Esophagus squamous epithelium (tissue), 5 donors: Measurements from ENCODE around the gene RSPO3. TPM values are rescaled to one million over a fixed set of nuclear protein-coding genes. Genes with fewer than 3 reads are reported as not detected.

Experiments used
- DNase-seq: peaks from one replicate; lab custom pipeline; 2025; lab: John Stamatoyannopoulos, UW
- H3K27ac ChIP-seq, 4 donors: fragments of 200-600 bp; sonication (generic); one replicate each; pipeline ENCODE4 v1.5.1; 2016 to 2019; ENCODE audit warnings: mild to moderate bottlenecking in 1 of 4
- H3K27me3 ChIP-seq, 4 donors: fragments of 200-600 bp; sonication (generic); 1 replicate in 3 of 4; 2 replicates in 1 of 4; pipeline versions ENCODE4 v1.5.1 to v1.6.0; 2017 to 2021; ENCODE audit warnings: antibody characterized with exemption in 1 of 4
- H3K36me3 ChIP-seq, 3 donors: fragments of 200-600 bp; sonication (generic); one replicate each; pipeline ENCODE4 v1.5.1; 2016 to 2019
- H3K4me1 ChIP-seq, 3 donors: fragments of 200-600 bp; sonication (generic); one replicate each; pipeline ENCODE4 v1.5.1; 2017 to 2019
- H3K4me3 ChIP-seq, 4 donors: fragments of 200-600 bp; sonication (generic); 1 replicate in 3 of 4; 2 replicates in 1 of 4; pipeline ENCODE4 v1.5.1; 2016 to 2019; ENCODE audit warnings: mild to moderate bottlenecking in 2 of 4, moderate library complexity in 1 of 4
- H3K9me3 ChIP-seq, 3 donors: fragments of 200-600 bp; sonication (generic); one replicate each; pipeline ENCODE4 v1.5.1; 2016 to 2019
- POLR2A ChIP-seq, 4 donors: fragments of 450-650 bp; IDR thresholded peaks; one replicate each; pipeline ENCODE4 v1.6.1; 2017; ENCODE audit warnings: antibody characterized with exemption in 4 of 4, mild to moderate bottlenecking in 4 of 4, moderate library complexity in 3 of 4
- WGBS, 2 donors: methylation state at CpG; one replicate each; pipeline ENCODE4 v1.1.5; 2018; 5-methylcytosine and 5-hydroxymethylcytosine counted together
- intact Hi-C: fragments of 100-400 bp; cut with DNase I; formaldehyde crosslinking; loops from one replicate; pipeline ENCODE4 v1.15.0; 2022
- total RNA-seq, 4 donors: library from RNA; depleted of rRNA; stranded (reverse); fragments of >200 nt; gene quantifications; one replicate each; pipeline ENCODE4 v1.1.0, GENCODE V29; 2016
- TF ChIP-seq, protein P1 (sequence below), 6 experiments: fragments of 450-650 bp in 4 of 6; fragments of 200-600 bp in 2 of 6; sonication (generic) in 2 of 6; IDR thresholded peaks; one replicate each; pipeline ENCODE4 v1.5.1; 2016 to 2019; ENCODE audit warnings: antibody characterized with exemption in 6 of 6, mild to moderate bottlenecking in 4 of 6, moderate library complexity in 4 of 6
- donor health status: DM: yes; HTN: yes; CAD: no.

Gene RSPO3
- total RNA-seq, 4 donors from 2014 or later, result 1.1 to 7.2 (median 4.3) TPM

DNA sequence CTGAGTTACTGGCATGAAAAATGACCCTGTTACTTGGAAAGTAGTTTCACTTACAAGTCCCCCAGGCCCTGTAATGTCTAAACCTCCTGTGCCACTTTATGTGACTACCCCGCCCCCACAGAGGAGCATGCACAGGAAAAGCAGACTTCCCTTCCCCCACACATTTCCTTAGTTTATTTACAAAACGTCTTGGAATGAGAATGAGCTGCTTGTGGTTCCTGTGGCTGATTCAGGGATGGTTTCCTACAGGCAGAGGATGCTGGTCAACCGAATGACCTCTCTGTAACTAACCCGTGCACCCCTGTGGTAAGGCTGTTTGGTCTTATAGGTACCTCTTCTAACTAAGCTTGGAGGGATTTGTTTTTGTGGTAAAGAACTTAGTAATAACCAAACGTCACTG, 28.5 kb downstream of the RSPO3 start:
- intact Hi-C loops, result no loop called here
- H3K27ac ChIP-seq, result no peak overlapping the region
- no peak for TF ChIP-seq POLR2A (IDR thresholded peaks at IDR 0.05)
- TF ChIP-seq, protein P1, sequence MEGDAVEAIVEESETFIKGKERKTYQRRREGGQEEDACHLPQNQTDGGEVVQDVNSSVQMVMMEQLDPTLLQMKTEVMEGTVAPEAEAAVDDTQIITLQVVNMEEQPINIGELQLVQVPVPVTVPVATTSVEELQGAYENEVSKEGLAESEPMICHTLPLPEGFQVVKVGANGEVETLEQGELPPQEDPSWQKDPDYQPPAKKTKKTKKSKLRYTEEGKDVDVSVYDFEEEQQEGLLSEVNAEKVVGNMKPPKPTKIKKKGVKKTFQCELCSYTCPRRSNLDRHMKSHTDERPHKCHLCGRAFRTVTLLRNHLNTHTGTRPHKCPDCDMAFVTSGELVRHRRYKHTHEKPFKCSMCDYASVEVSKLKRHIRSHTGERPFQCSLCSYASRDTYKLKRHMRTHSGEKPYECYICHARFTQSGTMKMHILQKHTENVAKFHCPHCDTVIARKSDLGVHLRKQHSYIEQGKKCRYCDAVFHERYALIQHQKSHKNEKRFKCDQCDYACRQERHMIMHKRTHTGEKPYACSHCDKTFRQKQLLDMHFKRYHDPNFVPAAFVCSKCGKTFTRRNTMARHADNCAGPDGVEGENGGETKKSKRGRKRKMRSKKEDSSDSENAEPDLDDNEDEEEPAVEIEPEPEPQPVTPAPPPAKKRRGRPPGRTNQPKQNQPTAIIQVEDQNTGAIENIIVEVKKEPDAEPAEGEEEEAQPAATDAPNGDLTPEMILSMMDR (IDR thresholded peaks at IDR 0.05), result no peak
- H3K4me3 ChIP-seq, result no peak overlapping the region
- H3K27me3 ChIP-seq, result no peaks in the 10 kb centered on the region
- H3K36me3 ChIP-seq, result no peaks in the 10 kb centered on the region
- WGBS, 2 donors, result 2 to 6% methylated on average over 5 of the region's 5 CpGs
- no peaks in the 10 kb centered on the region for H3K4me1 ChIP-seq
- no peak for DNase-seq
- no peaks in the 10 kb centered on the region for H3K9me3 ChIP-seq

DNA sequence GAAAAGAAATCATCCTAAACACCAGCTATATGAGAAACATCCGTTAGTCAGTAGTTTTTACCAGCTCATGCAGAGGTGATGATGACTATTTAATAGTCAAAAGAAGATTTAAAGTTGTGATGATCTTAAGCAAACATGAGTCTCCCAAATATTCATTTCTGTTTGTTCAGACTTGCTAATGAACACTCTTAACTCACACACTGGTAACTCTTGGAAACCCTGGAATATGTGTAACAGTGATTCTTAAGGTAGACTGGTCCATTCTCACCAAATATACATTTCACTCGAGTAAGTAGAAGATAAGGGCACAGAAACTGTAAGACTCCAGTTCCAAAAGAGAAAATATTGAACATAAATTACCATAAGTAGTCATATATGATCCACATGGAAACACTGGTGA, 29.1 kb downstream of the RSPO3 start:
- Histone ChIP-seq H3K4me1 (no peaks in the 10 kb centered on the region), H3K9me3 (no peaks in the 10 kb centered on the region), H3K36me3 (no peaks in the 10 kb centered on the region), H3K27me3 (no peaks in the 10 kb centered on the region), H3K4me3 (no peak overlapping the region), H3K27ac (no peak overlapping the region)
- TF ChIP-seq, protein P1 (IDR thresholded peaks at IDR 0.05), result no peak
- TF ChIP-seq POLR2A (IDR thresholded peaks at IDR 0.05), result no peak
- intact Hi-C loops, result no loop called here
- WGBS, 2 donors, result 56 to 58% methylated on average over 2 of the region's 2 CpGs
- DNase-seq, result no peak

DNA sequence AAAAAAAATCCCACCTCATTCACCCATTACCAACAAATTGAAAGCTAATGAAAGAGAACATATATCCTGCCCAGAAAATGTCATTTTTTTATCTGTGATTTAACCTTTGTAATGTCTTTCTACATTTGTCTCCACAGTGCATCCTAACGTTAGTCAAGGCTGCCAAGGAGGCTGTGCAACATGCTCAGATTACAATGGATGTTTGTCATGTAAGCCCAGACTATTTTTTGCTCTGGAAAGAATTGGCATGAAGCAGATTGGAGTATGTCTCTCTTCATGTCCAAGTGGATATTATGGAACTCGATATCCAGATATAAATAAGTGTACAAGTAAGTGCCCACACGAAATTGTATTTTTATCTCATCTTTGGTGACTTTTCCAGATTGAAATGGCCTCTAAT, 30.0 kb downstream of the RSPO3 start:
- intact Hi-C loops, result no loop called here
- Histone ChIP-seq H3K27me3 (no peaks in the 10 kb centered on the region), H3K4me1 (no peaks in the 10 kb centered on the region), H3K36me3 (no peaks in the 10 kb centered on the region), H3K9me3 (no peaks in the 10 kb centered on the region), H3K27ac (no peak overlapping the region), H3K4me3 (no peak overlapping the region)
- no peak for DNase-seq
- WGBS, 2 donors, result 32 to 38% methylated on average over 3 of the region's 3 CpGs
- TF ChIP-seq, protein P1 (IDR thresholded peaks at IDR 0.05), result no peak
- TF ChIP-seq POLR2A (IDR thresholded peaks at IDR 0.05), result no peak

DNA sequence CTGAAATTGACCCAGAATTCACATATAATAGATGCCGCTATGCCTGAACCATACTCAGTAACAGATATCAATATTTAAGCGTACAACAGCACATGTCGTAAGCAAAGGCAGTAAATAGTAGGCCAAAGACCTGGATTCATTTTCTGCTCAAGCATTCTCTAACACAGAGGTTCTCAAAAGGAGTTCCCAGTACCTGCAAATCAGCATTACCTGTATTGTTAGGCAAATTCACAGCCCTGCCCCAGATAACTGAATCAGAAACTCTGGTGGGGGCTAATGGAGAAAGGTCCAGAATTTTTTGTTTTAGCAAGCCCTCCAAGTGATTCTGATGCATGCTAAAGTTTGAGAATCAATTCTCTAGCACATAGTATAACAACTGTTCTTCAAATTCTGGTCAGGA, 36.0 kb downstream of the RSPO3 start:
- no peak overlapping the region for H3K27ac ChIP-seq
- WGBS, 2 donors, result 89 to 98% methylated on average over 3 of the region's 3 CpGs
- H3K27me3 ChIP-seq, result no peaks in the 10 kb centered on the region
- no peaks in the 10 kb centered on the region for H3K9me3 ChIP-seq
- H3K36me3 ChIP-seq, result no peaks in the 10 kb centered on the region
- H3K4me1 ChIP-seq, result no peaks in the 10 kb centered on the region
- TF ChIP-seq, protein P1 (IDR thresholded peaks at IDR 0.05), result no peak
- TF ChIP-seq POLR2A (IDR thresholded peaks at IDR 0.05), result no peak
- no peak for DNase-seq
- intact Hi-C loops, result no loop called here
- H3K4me3 ChIP-seq, result no peak overlapping the region

DNA sequence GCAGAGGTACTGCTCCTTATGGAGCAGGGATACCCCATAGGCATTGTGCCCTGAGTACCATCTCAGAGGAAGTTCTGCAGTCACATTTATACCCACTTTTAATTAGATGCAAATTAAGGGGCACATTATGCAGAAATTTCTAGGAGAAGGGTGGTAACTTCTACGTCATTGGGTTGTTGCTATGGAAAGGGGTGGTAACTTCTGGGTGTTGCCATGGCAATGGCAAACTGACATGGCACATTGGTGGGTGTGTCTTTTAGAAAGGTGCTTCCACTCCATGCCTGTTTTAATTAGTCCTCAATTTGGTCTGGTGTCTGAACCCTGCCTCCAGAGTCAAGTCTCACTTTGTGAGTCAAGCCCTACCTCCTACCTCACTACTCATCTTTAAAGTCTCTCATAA, 42.0 kb downstream of the RSPO3 start:
- Histone ChIP-seq H3K36me3 (no peaks in the 10 kb centered on the region), H3K9me3 (no peaks in the 10 kb centered on the region), H3K27me3 (no peaks in the 10 kb centered on the region), H3K4me1 (peaks cover 0 to 3% (median 0%) of the 10 kb centered on the region in 3 donors), H3K27ac (no peak overlapping the region), H3K4me3 (no peak overlapping the region)
- whole genome bisulfite sequencing, 2 donors, result 77 to 80% methylated on average over 1 of the region's 1 CpG
- intact Hi-C loops, result no loop called here
- DNase-seq, result no peak
- TF ChIP-seq, protein P1 (IDR thresholded peaks at IDR 0.05), result no peak
- no peak for TF ChIP-seq POLR2A (IDR thresholded peaks at IDR 0.05)
